ENCODE measurements around the gene NT5M. TPM values are rescaled to one million over a fixed set of nuclear protein-coding genes. Genes with fewer than 3 reads are reported as not detected.

The NT5M gene
- total RNA-seq, 1 experiment from 2014 or later, result 6.6 TPM

DNA sequence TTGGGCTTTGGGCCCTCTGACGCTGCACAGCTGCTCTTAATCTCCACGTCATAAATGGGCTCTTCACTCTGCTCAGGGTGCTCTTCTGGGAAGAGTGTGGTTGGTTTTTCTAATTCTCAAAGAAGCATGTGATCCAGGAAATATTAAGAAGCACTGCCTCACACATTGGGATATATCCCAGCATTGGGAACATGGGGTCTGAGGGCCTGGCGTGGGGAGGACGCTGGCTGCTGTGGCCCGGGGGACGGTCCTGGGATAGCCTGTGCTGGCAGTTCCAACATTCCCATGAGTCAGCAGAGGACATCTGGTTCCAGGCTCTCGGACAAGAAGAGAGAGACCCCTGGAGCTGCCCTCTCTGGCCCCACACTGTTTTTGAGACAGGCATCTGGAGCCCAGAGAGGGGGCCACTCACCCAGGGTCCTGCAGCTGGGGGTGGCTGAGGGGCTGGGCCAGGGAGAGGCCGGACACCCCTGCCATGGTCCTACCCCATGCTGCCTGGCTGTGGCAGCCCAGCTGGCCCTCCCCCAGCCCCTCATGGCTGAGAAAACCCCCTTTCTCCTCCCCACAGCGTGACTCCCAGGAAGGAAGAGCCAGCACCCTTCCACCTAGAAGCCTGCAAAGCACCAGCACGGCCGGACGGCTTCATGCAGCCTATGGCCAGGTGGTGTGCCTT is 58.8 kb downstream of the NT5M start:
- H2BK120ac ChIP-seq (ENCODE audit: low read depth, low read length, poor library complexity, severe bottlenecking), result no peak overlapping the region
- peak; percentile 24 for DNase-seq

More for the DNA sequence above, 58.8 kb downstream of the NT5M start:
- H3K36me3 Mint-ChIP-seq (ENCODE audit: insufficient read depth in 1 of 3, low read depth in 3 of 3), result peaks cover 0 to 7% (median 0%) of the 10 kb centered on the region in 3 experiments; a peak in 2 of 7 replicates
- H4K91ac ChIP-seq (ENCODE audit: insufficient read length, low read depth, low read length), result no peak overlapping the region
- H3K79me2 ChIP-seq (ENCODE audit: insufficient read depth, low read length), result no peaks in the 10 kb centered on the region
- H3K14ac ChIP-seq (ENCODE audit: insufficient read depth, low read length), result no peak overlapping the region
- H3K18ac ChIP-seq (ENCODE audit: insufficient read length, low read depth, low read length), result no peak overlapping the region
- no peak overlapping the region for H3K4me2 ChIP-seq (ENCODE audit: insufficient read depth, insufficient read length, low read length)
- no peak overlapping the region for H2BK5ac ChIP-seq (ENCODE audit: insufficient read length, low read length)
- H3K4ac ChIP-seq (ENCODE audit: low read depth, low read length), result no peak overlapping the region
- no peaks in the 10 kb centered on the region for H3K27me3 ChIP-seq (ENCODE audit: insufficient read depth, low read length)
- no peak overlapping the region for H3K23ac ChIP-seq (ENCODE audit: insufficient read length, low read depth, low read length)
- no peaks in the 10 kb centered on the region for H4K20me1 ChIP-seq (ENCODE audit: control insufficient read depth, insufficient read depth, insufficient read length)
- H3K79me1 ChIP-seq (ENCODE audit: insufficient read depth, low read depth, low read length, poor library complexity, severe bottlenecking), result no peaks in the 10 kb centered on the region
- no peak overlapping the region for H2AK5ac ChIP-seq (ENCODE audit: insufficient read length, low read length)
- no peak overlapping the region for H3K56ac ChIP-seq (ENCODE audit: insufficient read length, low read depth, low read length)
- H4K8ac ChIP-seq (replicated peaks; ENCODE audit: insufficient read length, low read depth, low read length), result no peak overlapping the region
- H2BK20ac ChIP-seq (ENCODE audit: low read depth, low read length, poor library complexity, severe bottlenecking), result no peak overlapping the region
- WGBS (ENCODE audit: extremely low coverage, insufficient read length, low lambda C conversion rate), result no CpG with 5 or more reads among the region's 12 CpGs
- H2AFZ ChIP-seq (ENCODE audit: low read length), result no peak overlapping the region
- no peak overlapping the region for H3T11ph ChIP-seq (ENCODE audit: low read length)
- H3K27ac ChIP-seq (ENCODE audit: insufficient read length, low read depth, low read length), result no peak overlapping the region
- no peak overlapping the region for H2BK15ac ChIP-seq (ENCODE audit: low read depth, low read length)
- no peak overlapping the region for H3K27ac Mint-ChIP-seq
- peaks cover 16 to 18% of the 10 kb centered on the region in 2 experiments for H3K4me1 Mint-ChIP-seq
- no peaks in the 10 kb centered on the region for H3K9me3 ChIP-seq (ENCODE audit: control insufficient read depth, low read depth, low read length)
- H3K23me2 ChIP-seq (ENCODE audit: insufficient read length, low read depth, low read length, poor library complexity, severe bottlenecking), result no peaks in the 10 kb centered on the region
- peaks cover 15 to 19% of the 10 kb centered on the region in 2 experiments; a peak in 4 of 5 replicates for H3K9me3 Mint-ChIP-seq
- H4K5ac ChIP-seq (ENCODE audit: insufficient read length, low read depth, low read length), result no peak overlapping the region
- H2BK12ac ChIP-seq (ENCODE audit: insufficient read length, low read depth, low read length), result no peak overlapping the region
- H3K4me3 Mint-ChIP-seq, result no peak overlapping the region
- H3K4me1 ChIP-seq (ENCODE audit: insufficient read depth, low read length), result no peaks in the 10 kb centered on the region
- H3K9ac ChIP-seq (ENCODE audit: extremely low read depth, insufficient read length, low read length), result no peak overlapping the region
- TF ChIP-seq, protein P1, sequence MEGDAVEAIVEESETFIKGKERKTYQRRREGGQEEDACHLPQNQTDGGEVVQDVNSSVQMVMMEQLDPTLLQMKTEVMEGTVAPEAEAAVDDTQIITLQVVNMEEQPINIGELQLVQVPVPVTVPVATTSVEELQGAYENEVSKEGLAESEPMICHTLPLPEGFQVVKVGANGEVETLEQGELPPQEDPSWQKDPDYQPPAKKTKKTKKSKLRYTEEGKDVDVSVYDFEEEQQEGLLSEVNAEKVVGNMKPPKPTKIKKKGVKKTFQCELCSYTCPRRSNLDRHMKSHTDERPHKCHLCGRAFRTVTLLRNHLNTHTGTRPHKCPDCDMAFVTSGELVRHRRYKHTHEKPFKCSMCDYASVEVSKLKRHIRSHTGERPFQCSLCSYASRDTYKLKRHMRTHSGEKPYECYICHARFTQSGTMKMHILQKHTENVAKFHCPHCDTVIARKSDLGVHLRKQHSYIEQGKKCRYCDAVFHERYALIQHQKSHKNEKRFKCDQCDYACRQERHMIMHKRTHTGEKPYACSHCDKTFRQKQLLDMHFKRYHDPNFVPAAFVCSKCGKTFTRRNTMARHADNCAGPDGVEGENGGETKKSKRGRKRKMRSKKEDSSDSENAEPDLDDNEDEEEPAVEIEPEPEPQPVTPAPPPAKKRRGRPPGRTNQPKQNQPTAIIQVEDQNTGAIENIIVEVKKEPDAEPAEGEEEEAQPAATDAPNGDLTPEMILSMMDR (conservative IDR thresholded peaks at IDR 0.05), result no peak
- H3K27me3 Mint-ChIP-seq (ENCODE audit: low read depth), result peaks cover 38% of the 10 kb centered on the region

Measured in H9 (cell line).